H9 (cell line): Measurements from ENCODE around the gene TFG. TPM values are rescaled to one million over a fixed set of nuclear protein-coding genes. Genes with fewer than 3 reads are reported as not detected.
A peak's percentile ranks its signal among the peaks of the same experiment; 100 is the strongest.

Experiments used
- DNase-seq: peaks from one replicate; pipeline ENCODE4 v3.0.0-alpha.2; 2017
- H2AFZ ChIP-seq: one replicate; pipeline ENCODE4 v1.6.1; 2013; ENCODE audit warnings: mild to moderate bottlenecking, low read length, control low read depth, moderate library complexity
- H2AK5ac ChIP-seq: 2 replicates; pipeline ENCODE4 v1.6.1; 2013; ENCODE audit warnings: low read length, control low read depth, mixed read lengths; ENCODE audit not compliant: insufficient read length
- H2BK120ac ChIP-seq: one replicate; pipeline ENCODE4 v1.6.1; 2013; ENCODE audit warnings: low read depth, mild to moderate bottlenecking, low read length, control low read depth, inconsistent platforms; ENCODE audit not compliant: poor library complexity, severe bottlenecking
- H2BK12ac ChIP-seq: 2 replicates; pipeline ENCODE4 v1.6.1; 2013; ENCODE audit warnings: low read length, control low read depth, mixed read lengths, low read depth; ENCODE audit not compliant: insufficient read length
- H2BK15ac ChIP-seq: 2 replicates; pipeline ENCODE4 v1.6.1; 2013; ENCODE audit warnings: low read depth, low read length, control low read depth
- H2BK20ac ChIP-seq: one replicate; pipeline ENCODE4 v1.6.1; 2013; ENCODE audit warnings: low read depth, mild to moderate bottlenecking, low read length, control low read depth, inconsistent platforms; ENCODE audit not compliant: poor library complexity, severe bottlenecking
- H2BK5ac ChIP-seq: 2 replicates; pipeline ENCODE4 v1.6.1; 2013; ENCODE audit warnings: low read length, control low read depth, mixed read lengths; ENCODE audit not compliant: insufficient read length
- H3K14ac ChIP-seq: 2 replicates; pipeline ENCODE4 v1.6.1; 2013; ENCODE audit warnings: low read length, control low read depth; ENCODE audit not compliant: insufficient read depth
- H3K18ac ChIP-seq: 2 replicates; pipeline ENCODE4 v1.6.1; 2013; ENCODE audit warnings: low read depth, mild to moderate bottlenecking, mixed read lengths, low read length, control low read depth; ENCODE audit not compliant: insufficient read length
- H3K23ac ChIP-seq: 2 replicates; pipeline ENCODE4 v1.6.1; 2013; ENCODE audit warnings: low read length, control low read depth, mixed read lengths, low read depth; ENCODE audit not compliant: insufficient read length
- H3K23me2 ChIP-seq: 2 replicates; pipeline ENCODE4 v1.6.1; 2013; ENCODE audit warnings: low read depth, mild to moderate bottlenecking, mixed read lengths, low read length, control low read depth; ENCODE audit not compliant: insufficient read length, poor library complexity, severe bottlenecking
- H3K27ac ChIP-seq: 2 replicates; pipeline ENCODE4 v1.5.1; 2013; ENCODE audit warnings: low read length, control low read depth, mixed read lengths, low read depth; ENCODE audit not compliant: insufficient read length
- H3K27me3 ChIP-seq: 2 replicates; pipeline ENCODE4 v1.6.1; 2013; ENCODE audit warnings: low read length, control low read depth, inconsistent platforms; ENCODE audit not compliant: insufficient read depth
- H3K4ac ChIP-seq: 2 replicates; pipeline ENCODE4 v1.6.1; 2013; ENCODE audit warnings: low read depth, mild to moderate bottlenecking, control low read depth, inconsistent platforms, low read length, moderate library complexity
- H3K4me1 ChIP-seq: 2 replicates; pipeline ENCODE4 v1.6.1; 2013; ENCODE audit warnings: low read length, control low read depth, inconsistent platforms; ENCODE audit not compliant: insufficient read depth
- H3K4me2 ChIP-seq: 2 replicates; pipeline ENCODE4 v1.6.1; 2013; ENCODE audit warnings: low read length, control low read depth, mixed read lengths; ENCODE audit not compliant: insufficient read length, insufficient read depth
- H3K56ac ChIP-seq: 2 replicates; pipeline ENCODE4 v1.6.1; 2013; ENCODE audit warnings: low read depth, mild to moderate bottlenecking, mixed read lengths, low read length, control low read depth; ENCODE audit not compliant: insufficient read length
- H3K79me1 ChIP-seq: 2 replicates; pipeline ENCODE4 v1.6.1; 2013; ENCODE audit warnings: low read depth, mild to moderate bottlenecking, moderate library complexity, low read length, control low read depth, inconsistent platforms; ENCODE audit not compliant: insufficient read depth, poor library complexity, severe bottlenecking
- H3K79me2 ChIP-seq: 2 replicates; pipeline ENCODE4 v1.6.1; 2013; ENCODE audit warnings: low read length, control low read depth, inconsistent platforms; ENCODE audit not compliant: insufficient read depth
- H3K9ac ChIP-seq: 2 replicates; pipeline ENCODE4 v1.6.1; 2013; ENCODE audit warnings: low read length, control low read depth, mixed read lengths; ENCODE audit not compliant: insufficient read length; ENCODE audit errors: extremely low read depth
- H3K9me3 ChIP-seq: one replicate; pipeline ENCODE4 v1.6.1; 2013; ENCODE audit warnings: low read depth, low read length, inconsistent platforms; ENCODE audit not compliant: control insufficient read depth
- H3T11ph ChIP-seq: one replicate; pipeline ENCODE4 v1.6.1; 2013; ENCODE audit warnings: mild to moderate bottlenecking, low read length, control low read depth, inconsistent platforms
- H4K20me1 ChIP-seq: one replicate; pipeline ENCODE4 v1.6.1; 2013; ENCODE audit not compliant: control insufficient read depth, insufficient read length, insufficient read depth
- H4K5ac ChIP-seq: 2 replicates; pipeline ENCODE4 v1.6.1; 2013; ENCODE audit warnings: low read depth, mild to moderate bottlenecking, mixed read lengths, low read length, control low read depth; ENCODE audit not compliant: insufficient read length
- H4K8ac ChIP-seq: replicated peaks from 2 replicates; pipeline ENCODE4 v1.6.1; 2013; ENCODE audit warnings: low read length, control low read depth, mixed read lengths, low read depth; ENCODE audit not compliant: insufficient read length
- H4K91ac ChIP-seq: 2 replicates; pipeline ENCODE4 v1.6.1; 2013; ENCODE audit warnings: low read depth, mild to moderate bottlenecking, moderate library complexity, mixed read lengths, low read length, control low read depth; ENCODE audit not compliant: insufficient read length
- H3K27ac Mint-ChIP-seq, 3 experiments: 2 replicates in 2 of 3; 3 replicates in 1 of 3; pipeline ENCODE4 v1.8.0; 2020 to 2021; ENCODE audit warnings: mixed read lengths in 3 of 3, mild to moderate bottlenecking in 1 of 3, moderate library complexity in 1 of 3
- H3K27me3 Mint-ChIP-seq: 2 replicates; pipeline ENCODE4 v1.8.0; 2021; ENCODE audit warnings: low read depth, mild to moderate bottlenecking, moderate library complexity, mixed read lengths
- H3K36me3 Mint-ChIP-seq, 3 experiments: 2 replicates in 2 of 3; 3 replicates in 1 of 3; pipeline ENCODE4 v1.8.0; 2020 to 2021; ENCODE audit warnings: low read depth in 3 of 3, mixed read lengths in 3 of 3; ENCODE audit not compliant: insufficient read depth in 1 of 3
- H3K4me1 Mint-ChIP-seq, 2 experiments: 2 replicates each; pipeline ENCODE4 v1.8.0; 2020; ENCODE audit warnings: mixed read lengths in 2 of 2
- H3K4me3 Mint-ChIP-seq, 2 experiments: 2 replicates in 1 of 2; 3 replicates in 1 of 2; pipeline ENCODE4 v1.8.0; 2020 to 2021; ENCODE audit warnings: mild to moderate bottlenecking in 2 of 2, mixed read lengths in 2 of 2, moderate library complexity in 1 of 2
- H3K9me3 Mint-ChIP-seq, 2 experiments: 2 replicates in 1 of 2; 3 replicates in 1 of 2; pipeline ENCODE4 v1.8.0; 2020; ENCODE audit warnings: mild to moderate bottlenecking in 2 of 2, mixed read lengths in 2 of 2, moderate library complexity in 1 of 2
- CTCF ChIP-seq: fragments of 200-600 bp; sonication (generic); conservative IDR thresholded peaks from 3 replicates; pipeline ENCODE4 v1.8.0; 2021; ENCODE audit warnings: antibody characterized with exemption, mild to moderate bottlenecking
- WGBS: extraction: QIAGEN DNeasy Blood & Tissue Kit; methylation state at CpG from one replicate; pipeline ENCODE4 v1.1.7; 2013; ENCODE audit warnings: missing lambda C conversion rate, low lambda C conversion rate, mixed read lengths; ENCODE audit not compliant: insufficient read length; ENCODE audit errors: extremely low coverage; 5-methylcytosine and 5-hydroxymethylcytosine counted together
- total RNA-seq: library from RNA; stranded (reverse); gene quantifications from 2 replicates; pipeline ENCODE4 v1.2.1, GENCODE V29; 2021

Gene TFG
- total RNA-seq, 1 experiment from 2014 or later, result 80.7 TPM

GRCh38 chr3:100708644-100708988 lies 678 bp upstream of the TFG start:
- Mint-ChIP-seq H3K27ac (peak overlapping the region in 2 of 3 experiments; percentile 88 to 96; a peak in 2 of 7 replicates), H3K9me3 (peaks cover 2 to 6% of the 10 kb centered on the region in 2 experiments; a peak in 3 of 5 replicates), H3K27me3 (peaks cover 54% of the 10 kb centered on the region), H3K4me1 (peaks cover 19 to 24% of the 10 kb centered on the region in 2 experiments), H3K4me3 (peak overlapping the region; percentile 79 to 88), H3K36me3 (peaks cover 4 to 20% (median 15%) of the 10 kb centered on the region in 3 experiments; a peak in 6 of 7 replicates)
- no peak for TF ChIP-seq CTCF
- H3K27ac ChIP-seq, result no peak overlapping the region
- no peak overlapping the region for H2BK5ac ChIP-seq
- H2BK12ac ChIP-seq, result no peak overlapping the region
- H3K9me3 ChIP-seq, result no peaks in the 10 kb centered on the region
- no CpG with 5 or more reads among the region's 3 CpGs for WGBS
- H3T11ph ChIP-seq, result no peak overlapping the region
- no peak overlapping the region for H2BK15ac ChIP-seq
- no peak overlapping the region for H3K14ac ChIP-seq
- H3K27me3 ChIP-seq, result peaks cover 4% of the 10 kb centered on the region; the same call in 1 of the 2 replicates
- no peak overlapping the region for H2BK120ac ChIP-seq
- no peak overlapping the region for H3K23ac ChIP-seq
- H3K4me2 ChIP-seq, result peak overlapping the region; percentile 89
- no peak overlapping the region for H2BK20ac ChIP-seq
- no peak overlapping the region for H4K91ac ChIP-seq
- no peak for DNase-seq
- no peaks in the 10 kb centered on the region for H4K20me1 ChIP-seq
- H3K23me2 ChIP-seq, result peaks cover 5% of the 10 kb centered on the region
- no peak overlapping the region for H4K8ac ChIP-seq
- no peaks in the 10 kb centered on the region for H3K79me1 ChIP-seq
- peaks cover 23% of the 10 kb centered on the region; the same call in 1 of the 2 replicates for H3K79me2 ChIP-seq
- no peaks in the 10 kb centered on the region for H3K4me1 ChIP-seq
- H4K5ac ChIP-seq, result no peak overlapping the region
- H3K9ac ChIP-seq, result no peak overlapping the region
- no peak overlapping the region for H3K4ac ChIP-seq
- no peak overlapping the region for H2AK5ac ChIP-seq
- no peak overlapping the region for H3K18ac ChIP-seq
- no peak overlapping the region for H3K56ac ChIP-seq
- H2AFZ ChIP-seq, result no peak overlapping the region
